Parathyroid adenoma (tissue), 2 donors: ENCODE measurements around the gene RHEX.

Experiments used
- H2AFZ ChIP-seq: fragments of 300-600 bp; sonication (generic); one replicate; pipeline ENCODE4 v1.7.0; 2017; ENCODE audit warnings: antibody characterized with exemption, mild to moderate bottlenecking
- H3K27ac ChIP-seq: fragments of 300-600 bp; sonication (generic); one replicate; pipeline ENCODE4 v1.7.0; 2017
- H3K27me3 ChIP-seq: fragments of 300-600 bp; sonication (generic); one replicate; pipeline ENCODE4 v1.7.0; 2017; ENCODE audit warnings: low read length; ENCODE audit not compliant: control insufficient read depth, insufficient read depth
- H3K36me3 ChIP-seq: fragments of 300-600 bp; sonication (generic); one replicate; pipeline ENCODE4 v1.7.0; 2017; ENCODE audit warnings: low read length; ENCODE audit not compliant: control insufficient read depth, insufficient read depth
- H3K4me1 ChIP-seq: fragments of 300-600 bp; sonication (generic); one replicate; pipeline ENCODE4 v1.7.0; 2017; ENCODE audit warnings: control low read depth
- H3K4me2 ChIP-seq: fragments of 300-600 bp; sonication (generic); one replicate; pipeline ENCODE4 v1.7.0; 2017; ENCODE audit warnings: low read length
- H3K4me3 ChIP-seq: fragments of 300-600 bp; sonication (generic); one replicate; pipeline ENCODE4 v1.7.0; 2017; ENCODE audit warnings: low read depth, low read length
- H3K79me2 ChIP-seq: fragments of 300-600 bp; sonication (generic); one replicate; pipeline ENCODE4 v1.7.0; 2017; ENCODE audit warnings: control low read depth
- H3K9ac ChIP-seq: fragments of 300-600 bp; sonication (generic); one replicate; pipeline ENCODE4 v1.7.0; 2017; ENCODE audit warnings: mild to moderate bottlenecking
- H3K9me3 ChIP-seq: fragments of 300-600 bp; sonication (generic); one replicate; pipeline ENCODE4 v1.7.0; 2017; ENCODE audit warnings: low read length; ENCODE audit not compliant: control insufficient read depth
- CTCF ChIP-seq: fragments of 300-600 bp; sonication (generic); IDR thresholded peaks from one replicate; pipeline ENCODE4 v1.7.0; 2017; ENCODE audit warnings: antibody characterized with exemption, mild to moderate bottlenecking
- donor health status: primary hyperparathyroidism.

Gene RHEX

GRCh38 chr1:206070627-206071304 is 17.8 kb downstream of the RHEX start:
- H3K9me3 ChIP-seq, result no peaks in the 10 kb centered on the region
- H2AFZ ChIP-seq, result no peak overlapping the region
- no peak overlapping the region for H3K9ac ChIP-seq
- no peaks in the 10 kb centered on the region for H3K79me2 ChIP-seq
- no peaks in the 10 kb centered on the region for H3K27me3 ChIP-seq
- no peak overlapping the region for H3K4me2 ChIP-seq
- H3K36me3 ChIP-seq, result no peaks in the 10 kb centered on the region
- H3K4me1 ChIP-seq, result no peaks in the 10 kb centered on the region
- H3K4me3 ChIP-seq, result no peak overlapping the region
- TF ChIP-seq CTCF, result no peak
- H3K27ac ChIP-seq, result no peak overlapping the region

- Histone ChIP-seq H2AFZ (no peak overlapping the region), H3K79me2 (no peaks in the 10 kb centered on the region), H3K4me3 (no peak overlapping the region), H3K4me1 (no peaks in the 10 kb centered on the region), H3K27ac (no peak overlapping the region), H3K4me2 (no peak overlapping the region), H3K9me3 (no peaks in the 10 kb centered on the region), H3K36me3 (no peaks in the 10 kb centered on the region), H3K9ac (no peak overlapping the region), H3K27me3 (no peaks in the 10 kb centered on the region)
- TF ChIP-seq CTCF, result no peak
Observed at GRCh38 chr1:206074839-206075238, 21.9 kb downstream of the RHEX start.

- no peak overlapping the region for H3K4me3 ChIP-seq
- H2AFZ ChIP-seq, result no peak overlapping the region
- H3K36me3 ChIP-seq, result no peaks in the 10 kb centered on the region
- no peaks in the 10 kb centered on the region for H3K9me3 ChIP-seq
- no peaks in the 10 kb centered on the region for H3K4me1 ChIP-seq
- no peak overlapping the region for H3K4me2 ChIP-seq
- no peaks in the 10 kb centered on the region for H3K79me2 ChIP-seq
- H3K27me3 ChIP-seq, result no peaks in the 10 kb centered on the region
- no peak for TF ChIP-seq CTCF
- H3K27ac ChIP-seq, result no peak overlapping the region
- H3K9ac ChIP-seq, result no peak overlapping the region
Observed at GRCh38 chr1:206075786-206076755, 23.1 kb downstream of the RHEX start.

GRCh38 chr1:206079135-206079534 is 26.2 kb downstream of the RHEX start:
- Histone ChIP-seq H3K9me3 (no peaks in the 10 kb centered on the region), H3K9ac (no peak overlapping the region), H3K36me3 (no peaks in the 10 kb centered on the region), H3K27ac (no peak overlapping the region), H3K4me3 (no peak overlapping the region), H3K79me2 (no peaks in the 10 kb centered on the region), H3K27me3 (no peaks in the 10 kb centered on the region), H3K4me1 (no peaks in the 10 kb centered on the region), H3K4me2 (no peak overlapping the region), H2AFZ (no peak overlapping the region)
- no peak for TF ChIP-seq CTCF
